Lung (tissue), 12 donors: Measurements from ENCODE around the gene LAMA1. TPM values are rescaled to one million over a fixed set of nuclear protein-coding genes. Genes with fewer than 3 reads are reported as not detected.

ENCODE experiments used
- ATAC-seq: fragments of 200-7000 bp; cut with Tn5 transposase; one replicate; pipeline ENCODE4 v1.9.1; 2020; ENCODE audit warnings: moderate number of reproducible peaks; ENCODE audit not compliant: insufficient read depth, low FRiP score
- DNase-seq, 3 donors: peaks; one replicate each; pipeline ENCODE4 v3.0.0-alpha.2; 2013 to 2017
- H3K27ac ChIP-seq, 2 donors: one replicate each; pipeline ENCODE4 v1.5.1; 2013; ENCODE audit warnings: mild to moderate bottlenecking in 2 of 2, moderate library complexity in 2 of 2, control low read depth in 1 of 2, inconsistent platforms in 1 of 2, low read depth in 1 of 2, low read length in 1 of 2
- H3K27me3 ChIP-seq, 3 donors: one replicate each; pipeline ENCODE4 v1.5.1; 2013; ENCODE audit warnings: low read length in 2 of 3; ENCODE audit not compliant: control insufficient read depth in 3 of 3, insufficient read depth in 3 of 3
- H3K36me3 ChIP-seq, 4 donors: one replicate each; pipeline ENCODE4 v1.5.1; 2013; ENCODE audit warnings: low read length in 4 of 4, mild to moderate bottlenecking in 1 of 4, moderate library complexity in 1 of 4; ENCODE audit not compliant: control insufficient read depth in 4 of 4, insufficient read depth in 4 of 4
- H3K4me1 ChIP-seq, 5 donors: one replicate each; pipeline ENCODE4 v1.5.1; 2013; ENCODE audit warnings: low read length in 5 of 5, mild to moderate bottlenecking in 2 of 5, moderate library complexity in 1 of 5; ENCODE audit not compliant: control insufficient read depth in 5 of 5, insufficient read depth in 5 of 5
- H3K4me3 ChIP-seq: one replicate; pipeline ENCODE4 v1.5.1; 2013; ENCODE audit warnings: mild to moderate bottlenecking, control low read depth, moderate library complexity
- H3K9ac ChIP-seq, 2 donors: one replicate each; pipeline ENCODE4 v1.5.1; 2013; ENCODE audit warnings: low read length in 2 of 2, control low read depth in 1 of 2; ENCODE audit not compliant: insufficient read depth in 1 of 2
- H3K9me3 ChIP-seq, 4 donors: one replicate each; pipeline ENCODE4 v1.5.1; 2013; ENCODE audit warnings: low read length in 3 of 4, mild to moderate bottlenecking in 1 of 4, moderate library complexity in 1 of 4; ENCODE audit not compliant: control insufficient read depth in 4 of 4, insufficient read depth in 3 of 4
- CTCF ChIP-seq: IDR thresholded peaks from 2 replicates; pipeline ENCODE4 v1.5.1; 2012; ENCODE audit warnings: mild to moderate bottlenecking; ENCODE audit errors: control extremely low read depth, extremely low read depth
- WGBS, 2 donors: extraction: QIAGEN DNeasy Blood & Tissue Kit; methylation state at CpG; one replicate each; pipeline ENCODE4 v1.1.7; 2013; 5-methylcytosine and 5-hydroxymethylcytosine counted together
- polyA plus RNA-seq, 2 donors: library from polyadenylated mRNA; stranded (reverse); fragments of 200-250 nt; gene quantifications; one replicate each; pipeline ENCODE4 v1.2.1, GENCODE V29; 2013
- total RNA-seq, 2 donors: library from RNA; depleted of rRNA in 1 of 2; stranded (reverse); fragments of >200 nt in 1 of 2; gene quantifications; one replicate each; pipeline ENCODE4 v1.2.1, GENCODE V29; 2014 to 2021
- donor health status: control.
- donor health status: control.
- donor health status: Bipolar disorder and iron deficiency.
- donor health status: healthy.
- donor health status: DM: yes; HTN: yes; CAD: no.

LAMA1 gene
- total and polyA plus RNA-seq, 4 donors = 0.66 to 2.8 (median 1.7) TPM

- Histone ChIP-seq H3K9me3 (no peaks in the 10 kb centered on the region), H3K9ac (no peak overlapping the region), H3K4me1 (peaks cover 0 to 5% (median 0%) of the 10 kb centered on the region in 5 donors), H3K27me3 (no peaks in the 10 kb centered on the region), H3K36me3 (no peaks in the 10 kb centered on the region), H3K4me3 (no peak overlapping the region), H3K27ac (peak overlapping the region in 1 of 2 donors; percentile 9)
- ATAC-seq (peak; percentile 92), DNase-seq (peak; percentile 60 to 80 (median 64))
- 28 to 44% methylated on average over 20 of the region's 20 CpGs for WGBS, 2 donors
- TF ChIP-seq CTCF = no peak
Measured at GRCh38 chr18:7038330-7038851, 79.2 kb downstream of the LAMA1 start.

GRCh38 chr18:7037470-7037869 lies 80.1 kb downstream of the LAMA1 start:
- no peaks in the 10 kb centered on the region for H3K27me3 ChIP-seq
- H3K9me3 ChIP-seq = no peaks in the 10 kb centered on the region
- H3K9ac ChIP-seq = no peak overlapping the region
- H3K4me1 ChIP-seq = peaks cover 0 to 5% (median 0%) of the 10 kb centered on the region in 5 donors
- ATAC-seq (no peak), DNase-seq (no peak)
- H3K27ac ChIP-seq = no peak overlapping the region
- H3K4me3 ChIP-seq = no peak overlapping the region
- no peaks in the 10 kb centered on the region for H3K36me3 ChIP-seq
- 95 to 96% methylated on average over 11 of the region's 11 CpGs for WGBS, 2 donors
- TF ChIP-seq CTCF = no peak

- 88 to 93% methylated on average over 11 of the region's 11 CpGs for WGBS, 2 donors
- no peak overlapping the region for H3K4me3 ChIP-seq
- no peak for TF ChIP-seq CTCF
- H3K27me3 ChIP-seq = no peaks in the 10 kb centered on the region
- no peak overlapping the region for H3K27ac ChIP-seq
- no peak for ATAC-seq
- DNase-seq = no peak
- H3K36me3 ChIP-seq = no peaks in the 10 kb centered on the region
- no peak overlapping the region for H3K9ac ChIP-seq
- H3K9me3 ChIP-seq = no peaks in the 10 kb centered on the region
- H3K4me1 ChIP-seq = peaks cover 0 to 5% (median 0%) of the 10 kb centered on the region in 5 donors
Measured at GRCh38 chr18:7035807-7036206, 81.8 kb downstream of the LAMA1 start.

DNA sequence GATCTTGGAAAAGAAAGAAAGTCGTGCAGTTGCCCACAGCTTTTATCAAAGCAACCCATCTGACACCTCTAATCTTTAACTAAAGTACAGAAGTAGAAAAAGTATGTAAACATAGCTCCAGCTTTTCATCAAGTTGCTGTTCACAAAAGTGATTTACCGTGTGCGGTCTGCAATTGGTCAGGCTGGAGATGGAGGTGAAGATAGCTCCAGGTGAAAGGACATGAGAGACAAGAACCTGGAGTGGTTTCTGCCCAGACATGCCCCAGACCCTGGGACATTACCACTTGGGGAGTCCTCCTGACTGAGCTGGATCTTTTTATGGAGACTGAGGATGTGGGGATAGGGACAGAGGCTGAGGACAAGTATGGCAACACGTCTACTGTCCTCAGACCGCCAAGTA lies 82.7 kb downstream of the LAMA1 start:
- no peak for ATAC-seq
- TF ChIP-seq CTCF = no peak

More for the DNA sequence above, 82.7 kb downstream of the LAMA1 start:
- Histone ChIP-seq H3K4me1 (peaks cover 0 to 5% (median 0%) of the 10 kb centered on the region in 5 donors), H3K9ac (no peak overlapping the region), H3K9me3 (no peaks in the 10 kb centered on the region), H3K36me3 (no peaks in the 10 kb centered on the region), H3K27ac (no peak overlapping the region), H3K4me3 (no peak overlapping the region), H3K27me3 (no peaks in the 10 kb centered on the region)
- 70 to 78% methylated on average over 5 of the region's 5 CpGs for WGBS, 2 donors
- no peak for DNase-seq
